C4-2B (cell line): ENCODE measurements around the gene C11orf21.
A peak's percentile ranks its signal among the peaks of the same experiment; 100 is the strongest.

ENCODE experiments used
- H3K27ac ChIP-seq: fragments of 450-650 bp; 2 replicates; pipeline ENCODE4 v1.5.1; 2017
- CTCF ChIP-seq: fragments of 450-650 bp; conservative IDR thresholded peaks from 2 replicates; pipeline ENCODE4 v1.5.1; 2017; ENCODE audit warnings: mild to moderate bottlenecking
- ZFX ChIP-seq: fragments of 450-650 bp; IDR thresholded peaks from 2 replicates; pipeline ENCODE4 v1.6.1; 2017

The C11orf21 gene

GRCh38 chr11:2258501-2259465, 42.9 kb downstream of the C11orf21 start:
- peak overlapping the region; percentile 87 for H3K27ac ChIP-seq
- TF ChIP-seq CTCF = no peak
- TF ChIP-seq ZFX = no peak

- H3K27ac ChIP-seq = peak overlapping the region; percentile 87
- TF ChIP-seq CTCF = no peak
- TF ChIP-seq ZFX = 0 out of 2 replicates have a peak, but pooled peaks have one; percentile 25
Measured at GRCh38 chr11:2256951-2257700, 44.6 kb downstream of the C11orf21 start.

GRCh38 chr11:2256293-2256913, 45.3 kb downstream of the C11orf21 start:
- peak overlapping the region; percentile 87 for H3K27ac ChIP-seq
- TF ChIP-seq CTCF (no peak), ZFX (peak; percentile 41; the same call in 1 of the 2 replicates)

- TF ChIP-seq CTCF = no peak
- TF ChIP-seq ZFX = no peak
- no peak overlapping the region for H3K27ac ChIP-seq
Measured at GRCh38 chr11:2252018-2252417, 49.7 kb downstream of the C11orf21 start.

GRCh38 chr11:2251138-2251537, 50.6 kb downstream of the C11orf21 start:
- TF ChIP-seq ZFX = no peak

GRCh38 chr11:2250485-2250884, 51.2 kb downstream of the C11orf21 start:
- TF ChIP-seq CTCF (no peak), ZFX (no peak)
- no peak overlapping the region for H3K27ac ChIP-seq

More at GRCh38 chr11:2251138-2251537, 50.6 kb downstream of the C11orf21 start:
- no peak overlapping the region for H3K27ac ChIP-seq

GRCh38 chr11:2250041-2250440, 51.7 kb downstream of the C11orf21 start:
- TF ChIP-seq CTCF = no peak
- TF ChIP-seq ZFX = no peak
- no peak overlapping the region for H3K27ac ChIP-seq
